ENCODE results near the gene ZFPL1. TPM values are rescaled to one million over a fixed set of nuclear protein-coding genes. Genes with fewer than 3 reads are reported as not detected.

Gene ZFPL1
- total and polyA plus RNA-seq, 10 of the 15 experiments (the other 5 are each of a cell fraction or from before 2014, with no cell fraction given): 2.2 to 37.8 (median 27.0) TPM

GRCh38 chr11:65042891-65043290 is 41.1 kb upstream of the ZFPL1 start:
- no peak for FAIRE-seq
- 99% methylated on average over 6 of the region's 6 CpGs for WGBS (ENCODE audit: insufficient coverage, insufficient replicate concordance, low lambda C conversion rate, missing lambda C conversion rate)
- no TSS peak for BruUV-seq (replicated peaks)
- DNase-seq (ENCODE audit: low read depth, low spot score): no peak
- Histone ChIP-seq H3K79me2 (ENCODE audit: control insufficient read depth, insufficient read depth, low read length) (peaks cover 5% of the 10 kb centered on the region), H3K9ac (ENCODE audit: control insufficient read depth, insufficient read depth, low read length) (no peak overlapping the region), H3K36me3 (ENCODE audit: control insufficient read depth in 2 of 2, insufficient read depth in 2 of 2, low read length in 1 of 2) (peaks cover 0 to 5% of the 10 kb centered on the region in 2 experiments; a peak in 3 of 4 replicates), H3K27me3 (replicated peaks in 1 of 2; ENCODE audit: control insufficient read depth in 2 of 2, insufficient read depth in 2 of 2, low read length in 1 of 2) (no peaks in the 10 kb centered on the region), H3K4me3 (no peak overlapping the region; the same call in 1 of the 2 replicates), H3K27ac (ENCODE audit: control insufficient read depth, insufficient read depth) (no peak overlapping the region), H3K4me1 (ENCODE audit: control insufficient read depth, insufficient read depth, low read length) (peaks cover 20% of the 10 kb centered on the region), H2AFZ (ENCODE audit: control insufficient read depth, low read depth, low read length) (no peak overlapping the region), H4K20me1 (ENCODE audit: control insufficient read depth, insufficient read depth) (no peaks in the 10 kb centered on the region), H3K4me2 (ENCODE audit: control insufficient read depth, insufficient read depth) (peak overlapping the region; percentile 76), H3K9me3 (replicated peaks; ENCODE audit: control insufficient read depth, insufficient read depth, low read length) (no peaks in the 10 kb centered on the region)
- POLR2A ChIA-PET: interaction anchor here (1.0 to 1.1 kb wide), 2 partner anchors 10 to 468 kb away, joined by 3 to 5 read pairs; no protein-coding TSS in a partner anchor
- ATAC-seq: no peak
- intact Hi-C loops (cut with micrococcal nuclease; ENCODE audit: unreplicated experiment): loop anchor here (5.0 kb wide), 1 partner anchor 34 kb away; no protein-coding TSS in a partner anchor
- in situ Hi-C loops (cut with MboI): no loop called here
- SMC1A ChIA-PET (ENCODE audit: uncharacterized antibody, unreplicated experiment): no interaction called here
- TF ChIP-seq PAX5 (IDR thresholded peaks at IDR 0.05; ENCODE audit: borderline replicate concordance, low read depth, low read length) (no peak), RUNX3 (IDR thresholded peaks at IDR 0.05; ENCODE audit: low read length) (no peak), KLF5 (IDR thresholded peaks at IDR 0.05; ENCODE audit: partially characterized antibody) (no peak), SREBF2 (IDR thresholded peaks at IDR 0.05; ENCODE audit: low read length) (no peak), CHD1 (IDR thresholded peaks at IDR 0.05; ENCODE audit: low read depth, low read length) (no peak), NKRF (conservative IDR thresholded peaks at IDR 0.05) (no peak), RAD21 (IDR thresholded peaks at IDR 0.05; ENCODE audit: insufficient read depth, low read depth, low read length) (no peak), MYB (IDR thresholded peaks at IDR 0.05; ENCODE audit: borderline replicate concordance, low read depth, low read length) (no peak)
- RAD21 ChIA-PET (ENCODE audit: unreplicated experiment): interaction anchor here (0.9 to 2.2 kb wide), 2 partner anchors 29 to 34 kb away, joined by 3 to 7 read pairs; no protein-coding TSS in a partner anchor
- CTCF ChIA-PET: interaction anchor here (0.9 to 3.3 kb wide), 3 partner anchors 15 to 68 kb away, joined by 3 to 9 read pairs (median 4); partner anchors contain the start of genes ARL2 and TM7SF2

Data from GM12878 (cell line).